Measurements from ENCODE around the gene KCNK13.
A peak's percentile ranks its signal among the peaks of the same experiment; 100 is the strongest.
"Not testable (repeated sequence)": the region's sequence is repeated elsewhere in the genome, so short reads cannot be mapped to it uniquely, and the experiment has no call there.

Gene KCNK13

DNA sequence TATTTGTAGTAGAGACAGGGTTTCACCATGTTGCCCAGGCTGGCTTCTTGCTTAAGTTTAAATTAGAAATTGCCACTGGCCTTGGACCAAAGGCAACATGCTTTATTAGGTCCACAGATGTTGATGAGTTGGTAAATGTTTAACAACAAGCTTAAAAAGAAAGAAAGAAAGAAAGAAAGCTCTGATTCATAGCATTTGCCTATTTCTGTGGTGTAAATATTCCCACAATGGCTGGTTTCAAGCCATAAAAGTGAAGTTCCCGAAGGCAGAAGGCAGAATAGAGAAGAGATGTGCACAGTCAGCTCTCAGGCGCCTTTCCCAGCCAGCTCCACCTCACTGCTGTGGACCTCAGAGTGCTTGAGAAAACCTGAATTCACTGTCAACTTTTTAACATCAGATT lies 26.4 kb downstream of the KCNK13 start:
- CTCF ChIA-PET: interaction anchor here (1.3 to 1.5 kb wide), 2 partner anchors 115 to 147 kb away, joined by 4 to 6 read pairs; no protein-coding TSS in a partner anchor
- Histone ChIP-seq H3K4me1 (ENCODE audit: control insufficient read depth, insufficient read depth, low read length) (0 out of 2 replicates have a peak, but pooled peaks cover 2% of the 10 kb centered on the region), H3K4me3 (ENCODE audit: low read depth, low read length) (no peak overlapping the region), H3K9me3 (ENCODE audit: control insufficient read depth, insufficient read depth, low read depth, low read length) (no peaks in the 10 kb centered on the region), H3K36me3 (ENCODE audit: control insufficient read depth in 2 of 2, insufficient read depth in 1 of 2, low read length in 2 of 2) (no peaks in the 10 kb centered on the region), H3K27ac (ENCODE audit: extremely low read depth, low read depth, low read length) (no peak overlapping the region)
- TF ChIP-seq BCL11A (tag by site-specific recombination; IDR thresholded peaks at IDR 0.05; ENCODE audit: low read depth) (no peak), ZNF292 (tag by site-specific recombination; IDR thresholded peaks at IDR 0.05; ENCODE audit: borderline replicate concordance, low read depth) (no peak), ZNF341 (tag by site-specific recombination; IDR thresholded peaks at IDR 0.05; ENCODE audit: low read depth) (no peak), ZNF112 (tag by site-specific recombination; IDR thresholded peaks at IDR 0.05) (peak; percentile 68; the same call in 1 of the 2 replicates), SP7 (tag by site-specific recombination; IDR thresholded peaks at IDR 0.05) (no peak), ZNF558 (tag by site-specific recombination; IDR thresholded peaks at IDR 0.05) (no peak)
- TF ChIP-seq, protein P1, sequence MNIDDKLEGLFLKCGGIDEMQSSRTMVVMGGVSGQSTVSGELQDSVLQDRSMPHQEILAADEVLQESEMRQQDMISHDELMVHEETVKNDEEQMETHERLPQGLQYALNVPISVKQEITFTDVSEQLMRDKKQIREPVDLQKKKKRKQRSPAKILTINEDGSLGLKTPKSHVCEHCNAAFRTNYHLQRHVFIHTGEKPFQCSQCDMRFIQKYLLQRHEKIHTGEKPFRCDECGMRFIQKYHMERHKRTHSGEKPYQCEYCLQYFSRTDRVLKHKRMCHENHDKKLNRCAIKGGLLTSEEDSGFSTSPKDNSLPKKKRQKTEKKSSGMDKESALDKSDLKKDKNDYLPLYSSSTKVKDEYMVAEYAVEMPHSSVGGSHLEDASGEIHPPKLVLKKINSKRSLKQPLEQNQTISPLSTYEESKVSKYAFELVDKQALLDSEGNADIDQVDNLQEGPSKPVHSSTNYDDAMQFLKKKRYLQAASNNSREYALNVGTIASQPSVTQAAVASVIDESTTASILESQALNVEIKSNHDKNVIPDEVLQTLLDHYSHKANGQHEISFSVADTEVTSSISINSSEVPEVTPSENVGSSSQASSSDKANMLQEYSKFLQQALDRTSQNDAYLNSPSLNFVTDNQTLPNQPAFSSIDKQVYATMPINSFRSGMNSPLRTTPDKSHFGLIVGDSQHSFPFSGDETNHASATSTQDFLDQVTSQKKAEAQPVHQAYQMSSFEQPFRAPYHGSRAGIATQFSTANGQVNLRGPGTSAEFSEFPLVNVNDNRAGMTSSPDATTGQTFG (tag by site-specific recombination; IDR thresholded peaks at IDR 0.05; ENCODE audit: borderline replicate concordance): no peak
- POLR2A ChIA-PET: no interaction called here

DNA sequence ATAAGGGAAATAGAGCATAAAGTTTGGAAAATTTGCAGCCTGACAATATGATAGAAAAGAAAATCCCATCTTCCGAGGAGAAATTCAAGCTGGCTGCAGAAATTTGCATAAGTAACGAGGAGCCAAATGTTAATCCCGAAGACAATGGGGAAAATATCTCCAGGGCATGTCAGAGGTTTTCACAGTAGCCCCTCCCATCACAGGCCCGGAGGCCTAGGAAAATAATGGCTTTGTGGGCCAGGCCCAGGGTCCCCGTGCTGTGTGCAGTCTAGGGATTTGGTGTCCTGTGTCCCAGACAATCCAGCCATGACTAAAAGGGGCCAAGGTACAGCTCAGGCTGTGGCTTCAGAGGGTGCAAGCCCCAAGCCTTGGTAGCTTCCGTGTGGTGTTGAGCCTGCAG lies 27.7 kb downstream of the KCNK13 start:
- POLR2A ChIA-PET; H3K27ac ChIP-seq (ENCODE audit: extremely low read depth, low read depth, low read length); CTCF ChIA-PET: not testable (repeated sequence)

DNA sequence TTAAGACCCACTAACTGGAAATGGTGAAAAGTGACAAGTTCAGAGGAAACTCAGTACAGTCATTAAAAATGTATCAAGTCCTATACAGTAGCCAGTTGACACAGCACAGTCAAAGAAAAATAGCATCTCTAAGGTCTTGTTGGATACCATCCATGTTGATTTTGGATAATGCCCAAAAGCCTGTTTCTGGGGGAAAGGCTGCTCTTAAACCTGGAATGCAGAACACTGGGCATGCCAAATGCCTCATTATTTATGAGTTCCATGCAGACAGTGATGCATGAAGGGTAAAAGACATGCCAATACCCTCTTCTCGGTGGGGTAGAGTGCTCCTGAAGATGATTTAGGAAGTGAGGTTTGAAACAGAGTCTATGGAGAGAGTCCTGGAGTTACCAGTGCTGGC lies 29.6 kb downstream of the KCNK13 start:
- Histone ChIP-seq H3K36me3 (ENCODE audit: control insufficient read depth in 2 of 2, insufficient read depth in 1 of 2, low read length in 2 of 2) (no peaks in the 10 kb centered on the region), H3K9me3 (ENCODE audit: control insufficient read depth, insufficient read depth, low read depth, low read length) (no peaks in the 10 kb centered on the region), H3K4me1 (ENCODE audit: control insufficient read depth, insufficient read depth, low read length) (0 out of 2 replicates have a peak, but pooled peaks cover 2% of the 10 kb centered on the region), H3K27ac (ENCODE audit: extremely low read depth, low read depth, low read length) (no peak overlapping the region), H3K4me3 (ENCODE audit: low read depth, low read length) (no peak overlapping the region)
- TF ChIP-seq ZNF132 (tag by site-specific recombination; IDR thresholded peaks at IDR 0.05; ENCODE audit: borderline replicate concordance) (no peak), ZBTB8A (tag by site-specific recombination; IDR thresholded peaks at IDR 0.05) (0 out of 2 replicates have a peak, but pooled peaks have one; percentile 12), OSR2 (tag by site-specific recombination; IDR thresholded peaks at IDR 0.05) (peak; percentile 58; the same call in 1 of the 2 replicates), ZNF350 (tag by site-specific recombination; IDR thresholded peaks at IDR 0.05) (no peak), ZBTB17 (tag by site-specific recombination; IDR thresholded peaks at IDR 0.05) (0 out of 2 replicates have a peak, but pooled peaks have one; percentile 34)
- TF ChIP-seq, protein P2, sequence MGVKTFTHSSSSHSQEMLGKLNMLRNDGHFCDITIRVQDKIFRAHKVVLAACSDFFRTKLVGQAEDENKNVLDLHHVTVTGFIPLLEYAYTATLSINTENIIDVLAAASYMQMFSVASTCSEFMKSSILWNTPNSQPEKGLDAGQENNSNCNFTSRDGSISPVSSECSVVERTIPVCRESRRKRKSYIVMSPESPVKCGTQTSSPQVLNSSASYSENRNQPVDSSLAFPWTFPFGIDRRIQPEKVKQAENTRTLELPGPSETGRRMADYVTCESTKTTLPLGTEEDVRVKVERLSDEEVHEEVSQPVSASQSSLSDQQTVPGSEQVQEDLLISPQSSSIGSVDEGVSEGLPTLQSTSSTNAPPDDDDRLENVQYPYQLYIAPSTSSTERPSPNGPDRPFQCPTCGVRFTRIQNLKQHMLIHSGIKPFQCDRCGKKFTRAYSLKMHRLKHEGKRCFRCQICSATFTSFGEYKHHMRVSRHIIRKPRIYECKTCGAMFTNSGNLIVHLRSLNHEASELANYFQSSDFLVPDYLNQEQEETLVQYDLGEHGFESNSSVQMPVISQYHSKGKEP (tag by site-specific recombination; IDR thresholded peaks at IDR 0.05): peak; percentile 60; the same call in 1 of the 2 replicates
- CTCF ChIA-PET: no interaction called here
- POLR2A ChIA-PET: no interaction called here

More for the DNA sequence above, 27.7 kb downstream of the KCNK13 start:
- H3K9me3 ChIP-seq (ENCODE audit: control insufficient read depth, insufficient read depth, low read depth, low read length); H3K36me3 ChIP-seq (ENCODE audit: control insufficient read depth in 2 of 2, insufficient read depth in 1 of 2, low read length in 2 of 2); H3K4me1 ChIP-seq (ENCODE audit: control insufficient read depth, insufficient read depth, low read length); H3K4me3 ChIP-seq (ENCODE audit: low read depth, low read length): not testable (repeated sequence)

DNA sequence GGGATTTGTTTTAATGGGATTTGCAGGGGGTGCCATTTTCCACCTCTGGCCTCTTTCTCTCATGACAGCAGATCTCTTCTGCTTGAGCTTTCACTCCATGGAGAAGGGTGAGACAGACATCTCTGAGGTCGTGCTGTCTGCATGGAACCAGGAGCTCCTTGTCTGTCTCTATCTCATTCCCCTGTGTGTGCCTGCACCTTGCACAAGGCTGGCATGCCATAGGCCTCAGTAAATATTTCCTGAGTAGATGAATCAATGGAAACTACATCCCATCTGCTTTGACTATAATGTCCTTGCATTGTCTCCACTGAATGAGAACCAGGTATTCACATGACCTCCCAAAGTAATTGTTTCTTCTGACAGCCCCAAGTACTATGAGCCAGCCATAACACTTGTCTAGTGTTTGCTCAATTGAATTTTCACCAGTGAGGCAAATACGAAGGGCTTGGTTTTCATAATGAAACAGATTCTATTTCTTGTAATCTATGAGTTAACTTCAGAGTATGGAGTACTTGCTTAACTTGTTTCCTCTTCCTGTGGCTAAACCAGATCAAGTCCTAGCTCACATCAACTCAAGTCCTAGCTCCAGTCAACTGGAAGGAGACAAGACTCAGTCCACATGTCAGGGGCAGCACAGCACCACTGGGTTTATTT lies 32.3 kb downstream of the KCNK13 start:
- Histone ChIP-seq H3K9me3 (ENCODE audit: control insufficient read depth, insufficient read depth, low read depth, low read length) (no peaks in the 10 kb centered on the region), H3K36me3 (ENCODE audit: control insufficient read depth in 2 of 2, insufficient read depth in 1 of 2, low read length in 2 of 2) (no peaks in the 10 kb centered on the region), H3K27ac (ENCODE audit: extremely low read depth, low read depth, low read length) (no peak overlapping the region), H3K4me3 (ENCODE audit: low read depth, low read length) (no peak overlapping the region), H3K4me1 (ENCODE audit: control insufficient read depth, insufficient read depth, low read length) (0 out of 2 replicates have a peak, but pooled peaks cover 2% of the 10 kb centered on the region)
- CTCF ChIA-PET: interaction anchor here (0.7 kb wide), 1 partner anchor 155 kb away, joined by 3 read pairs; no protein-coding TSS in a partner anchor
- POLR2A ChIA-PET: no interaction called here
- TF ChIP-seq ZNF23 (tag by site-specific recombination; IDR thresholded peaks at IDR 0.05; ENCODE audit: borderline replicate concordance): no peak
- TF ChIP-seq SP2 (tag by site-specific recombination; IDR thresholded peaks at IDR 0.05): no peak
- TF ChIP-seq ZNF623 (tag by site-specific recombination; IDR thresholded peaks at IDR 0.05): no peak
- no peak for TF ChIP-seq GLI2 (tag by site-specific recombination; IDR thresholded peaks at IDR 0.05; ENCODE audit: borderline replicate concordance, low read depth)
- no peak for TF ChIP-seq YY1 (tag by site-specific recombination; IDR thresholded peaks at IDR 0.05)
- no peak for TF ChIP-seq ZIC2 (tag by site-specific recombination; IDR thresholded peaks at IDR 0.05)
- TF ChIP-seq, protein P3, sequence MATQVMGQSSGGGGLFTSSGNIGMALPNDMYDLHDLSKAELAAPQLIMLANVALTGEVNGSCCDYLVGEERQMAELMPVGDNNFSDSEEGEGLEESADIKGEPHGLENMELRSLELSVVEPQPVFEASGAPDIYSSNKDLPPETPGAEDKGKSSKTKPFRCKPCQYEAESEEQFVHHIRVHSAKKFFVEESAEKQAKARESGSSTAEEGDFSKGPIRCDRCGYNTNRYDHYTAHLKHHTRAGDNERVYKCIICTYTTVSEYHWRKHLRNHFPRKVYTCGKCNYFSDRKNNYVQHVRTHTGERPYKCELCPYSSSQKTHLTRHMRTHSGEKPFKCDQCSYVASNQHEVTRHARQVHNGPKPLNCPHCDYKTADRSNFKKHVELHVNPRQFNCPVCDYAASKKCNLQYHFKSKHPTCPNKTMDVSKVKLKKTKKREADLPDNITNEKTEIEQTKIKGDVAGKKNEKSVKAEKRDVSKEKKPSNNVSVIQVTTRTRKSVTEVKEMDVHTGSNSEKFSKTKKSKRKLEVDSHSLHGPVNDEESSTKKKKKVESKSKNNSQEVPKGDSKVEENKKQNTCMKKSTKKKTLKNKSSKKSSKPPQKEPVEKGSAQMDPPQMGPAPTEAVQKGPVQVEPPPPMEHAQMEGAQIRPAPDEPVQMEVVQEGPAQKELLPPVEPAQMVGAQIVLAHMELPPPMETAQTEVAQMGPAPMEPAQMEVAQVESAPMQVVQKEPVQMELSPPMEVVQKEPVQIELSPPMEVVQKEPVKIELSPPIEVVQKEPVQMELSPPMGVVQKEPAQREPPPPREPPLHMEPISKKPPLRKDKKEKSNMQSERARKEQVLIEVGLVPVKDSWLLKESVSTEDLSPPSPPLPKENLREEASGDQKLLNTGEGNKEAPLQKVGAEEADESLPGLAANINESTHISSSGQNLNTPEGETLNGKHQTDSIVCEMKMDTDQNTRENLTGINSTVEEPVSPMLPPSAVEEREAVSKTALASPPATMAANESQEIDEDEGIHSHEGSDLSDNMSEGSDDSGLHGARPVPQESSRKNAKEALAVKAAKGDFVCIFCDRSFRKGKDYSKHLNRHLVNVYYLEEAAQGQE (tag by site-specific recombination; IDR thresholded peaks at IDR 0.05): no peak

Measured in HEK293 (cell line).